Fibroblast of the conjunctiva (primary cell): ENCODE results near the gene PDE2A.
"Not testable (repeated sequence)": the region's sequence is repeated elsewhere in the genome, so short reads cannot be mapped to it uniquely, and the experiment has no call there.

Experiments used
- DNase-seq: peaks from one replicate; pipeline ENCODE4 v3.0.0-alpha.2; 2010; ENCODE audit warnings: low read depth

Gene PDE2A

GRCh38 chr11:72576661-72577060 is 97.6 kb downstream of the PDE2A start:
- DNase-seq, result no peak

DNA sequence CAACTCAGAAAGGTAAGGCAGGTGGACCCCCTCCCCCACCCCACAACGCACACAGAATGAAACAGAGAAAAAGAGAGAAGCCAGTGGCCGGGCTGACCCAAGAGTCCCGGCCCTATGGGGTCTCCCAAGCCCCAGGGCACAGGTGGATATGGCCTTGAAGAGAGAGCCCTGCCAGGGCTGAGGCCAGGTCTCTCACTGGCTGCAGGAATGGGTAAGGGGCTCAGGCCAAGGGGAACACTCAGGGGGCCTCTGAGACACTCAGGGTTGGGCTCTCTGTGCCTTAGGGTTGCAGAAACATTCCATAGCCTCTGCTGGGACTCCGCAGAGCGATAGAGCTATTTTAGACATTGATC is 98.0 kb downstream of the PDE2A start:
- no peak for DNase-seq

- DNase-seq, result no peak
These were observed 98.5 kb downstream of the PDE2A start for GRCh38 chr11:72575533-72576242.

DNA sequence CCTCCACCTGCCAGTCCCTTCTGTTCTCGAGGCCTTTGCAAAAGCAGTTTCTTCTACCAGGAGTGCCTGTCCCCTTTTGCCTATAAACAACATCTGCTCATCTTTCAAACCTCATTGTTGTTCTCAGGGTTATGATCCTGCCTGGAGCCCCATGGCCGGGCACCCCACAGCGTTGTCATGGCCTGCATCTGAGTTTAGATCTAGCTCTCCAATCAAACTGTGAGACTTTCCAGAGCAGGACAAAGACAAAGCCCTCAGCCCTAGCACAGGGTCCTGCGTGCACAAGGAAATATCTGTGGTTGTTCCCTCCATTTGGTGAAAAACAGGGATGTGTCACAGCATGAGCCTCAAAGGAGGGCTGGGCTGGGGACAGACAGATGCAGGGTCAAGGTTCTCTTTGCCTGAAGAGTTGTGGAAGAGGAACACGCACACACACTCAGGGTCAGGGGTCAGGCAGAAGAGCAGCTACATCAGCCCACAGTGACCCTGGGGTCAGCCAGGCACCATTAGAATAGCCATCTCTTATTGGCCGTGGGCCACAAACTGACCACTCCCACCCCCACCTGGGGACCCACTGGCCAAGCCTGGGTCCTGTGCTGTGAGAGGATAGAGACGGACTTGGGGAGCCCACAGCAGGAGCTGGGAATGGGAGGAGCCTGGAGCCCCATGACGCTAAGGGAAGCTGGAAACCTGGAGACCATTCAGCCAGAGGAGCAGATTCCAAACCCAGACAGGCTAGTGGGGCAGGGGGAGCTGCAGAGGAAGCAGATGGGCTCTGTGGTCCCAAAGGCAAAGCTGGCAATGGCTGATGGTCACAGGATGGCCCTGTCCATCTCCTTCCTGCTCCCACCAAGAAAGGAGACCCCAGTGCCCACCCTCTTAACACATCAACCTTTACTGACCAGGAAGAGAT is 99.4 kb downstream of the PDE2A start:
- DNase-seq, result no peak

DNA sequence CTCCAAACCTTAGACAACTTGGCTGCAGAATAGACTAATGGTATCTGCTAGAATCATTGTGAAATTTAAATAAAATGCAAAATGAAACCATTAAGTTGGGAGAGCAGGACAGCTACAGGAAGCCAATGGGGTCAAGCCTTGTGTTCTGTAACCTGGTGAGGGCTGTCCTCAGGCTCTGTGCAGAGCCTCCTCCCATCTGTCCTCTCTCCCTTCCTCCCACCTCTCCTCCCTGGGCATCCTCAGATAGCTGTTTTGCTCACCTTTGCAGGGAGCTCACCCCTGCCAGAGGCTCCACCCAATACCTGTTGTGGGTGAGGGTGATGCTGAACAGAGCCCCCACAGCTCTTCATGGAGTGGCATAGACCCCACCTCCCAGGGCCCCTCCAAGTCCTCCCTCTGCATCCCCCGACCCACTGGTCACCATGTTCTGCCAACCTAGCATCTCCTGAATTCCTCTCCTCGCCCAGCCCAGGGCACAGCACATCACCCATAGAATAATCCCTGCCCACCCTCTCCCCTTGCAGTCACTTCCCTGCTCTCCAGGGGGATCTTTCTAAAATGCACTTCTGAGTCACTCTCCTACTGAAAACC is 100.3 kb downstream of the PDE2A start:
- DNase-seq, result no peak

- DNase-seq, result no peak
These were observed 101.0 kb downstream of the PDE2A start for GRCh38 chr11:72573072-72573854.

DNA sequence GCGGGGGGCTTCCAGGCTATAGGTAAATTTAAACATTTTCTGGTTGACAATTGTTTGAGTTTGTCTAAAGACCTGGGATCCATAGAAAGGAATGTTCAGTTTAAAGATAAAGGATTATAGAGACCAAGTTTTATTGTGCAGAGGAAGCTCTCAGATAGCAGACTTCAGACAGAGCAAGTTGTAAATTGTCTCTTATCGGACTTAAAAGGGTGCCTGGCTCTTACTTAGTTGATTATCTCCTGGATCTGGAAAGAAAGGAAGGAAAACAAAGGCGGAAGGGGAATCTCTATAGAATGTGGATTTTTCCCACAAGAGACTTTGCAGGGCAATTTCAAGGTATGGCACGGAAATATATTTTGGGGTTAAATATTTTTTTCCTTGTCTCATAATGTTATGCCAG is 101.7 kb downstream of the PDE2A start:
- not testable (repeated sequence) for DNase-seq

- DNase-seq, result no peak
These were observed 103.1 kb downstream of the PDE2A start for GRCh38 chr11:72570893-72571661.

DNA sequence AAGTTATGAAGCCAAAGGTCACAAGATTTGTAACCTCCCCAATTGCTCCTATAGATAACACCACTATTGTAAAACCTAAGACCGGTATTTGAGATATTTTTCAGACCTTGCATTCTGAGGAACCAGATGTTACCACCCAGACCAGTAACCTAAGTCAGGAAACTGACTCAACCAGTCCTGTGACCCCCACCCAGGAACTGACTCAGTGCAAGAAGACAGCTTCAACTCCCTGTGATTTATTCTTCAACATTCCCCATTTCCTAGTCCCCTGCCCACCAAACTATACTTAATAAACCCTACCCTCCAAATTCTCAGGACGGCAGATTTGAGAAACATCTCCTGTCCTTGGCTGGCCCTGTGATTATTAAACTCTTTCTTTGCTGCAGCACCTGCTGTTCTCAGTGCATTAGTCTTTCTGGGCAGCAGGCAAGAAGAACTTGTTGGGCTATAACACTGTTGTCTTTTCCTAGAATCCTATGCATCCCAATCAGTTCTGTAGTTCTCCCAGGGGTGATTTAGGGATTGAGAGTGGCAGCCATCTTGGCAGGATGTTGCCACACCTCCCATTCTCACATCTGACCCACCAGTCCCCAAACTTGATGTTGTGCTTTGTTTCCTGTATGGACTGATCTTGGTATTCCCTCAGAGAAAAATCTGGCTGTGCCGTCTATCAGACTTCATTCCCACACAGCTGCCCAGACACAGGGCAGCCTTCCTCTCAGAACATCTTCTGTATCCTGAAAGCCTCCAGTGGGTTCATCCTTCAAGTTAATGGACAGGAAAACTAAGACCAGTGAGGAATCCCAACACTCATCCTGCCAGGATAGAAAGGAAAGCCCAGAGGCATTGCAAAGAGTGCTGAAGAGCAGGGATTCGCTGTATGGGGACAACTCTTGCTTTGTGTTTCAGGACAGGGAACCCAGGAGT is 104.0 kb downstream of the PDE2A start:
- no peak for DNase-seq

DNA sequence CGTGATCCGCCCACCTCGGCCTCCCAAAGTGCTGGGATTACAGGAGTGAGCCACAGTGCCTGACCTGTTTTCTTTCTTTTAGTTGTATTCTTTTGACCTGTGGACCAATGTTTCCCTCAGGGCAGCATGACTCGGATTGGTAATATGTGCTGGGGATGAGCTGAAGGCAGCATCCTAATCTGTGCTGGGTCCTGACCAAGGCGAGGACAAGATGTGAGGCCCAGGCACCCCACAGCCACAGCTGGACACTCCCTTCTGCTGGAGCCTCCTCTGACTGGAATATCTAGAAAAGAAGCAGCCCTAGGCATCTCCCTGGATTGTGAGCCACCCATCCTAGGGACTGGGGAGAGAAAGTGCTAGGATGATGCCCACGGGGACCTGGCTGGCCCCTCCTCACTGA is 105.4 kb downstream of the PDE2A start:
- DNase-seq, result no peak

- no peak for DNase-seq
These were observed 111.8 kb downstream of the PDE2A start for GRCh38 chr11:72562431-72562830.

GRCh38 chr11:72561856-72562255 is 112.4 kb downstream of the PDE2A start:
- DNase-seq, result no peak

- DNase-seq, result not testable (repeated sequence)
These were observed 113.4 kb downstream of the PDE2A start for GRCh38 chr11:72560864-72561263.

GRCh38 chr11:72556433-72556832 is 117.8 kb downstream of the PDE2A start:
- DNase-seq, result no peak

DNA sequence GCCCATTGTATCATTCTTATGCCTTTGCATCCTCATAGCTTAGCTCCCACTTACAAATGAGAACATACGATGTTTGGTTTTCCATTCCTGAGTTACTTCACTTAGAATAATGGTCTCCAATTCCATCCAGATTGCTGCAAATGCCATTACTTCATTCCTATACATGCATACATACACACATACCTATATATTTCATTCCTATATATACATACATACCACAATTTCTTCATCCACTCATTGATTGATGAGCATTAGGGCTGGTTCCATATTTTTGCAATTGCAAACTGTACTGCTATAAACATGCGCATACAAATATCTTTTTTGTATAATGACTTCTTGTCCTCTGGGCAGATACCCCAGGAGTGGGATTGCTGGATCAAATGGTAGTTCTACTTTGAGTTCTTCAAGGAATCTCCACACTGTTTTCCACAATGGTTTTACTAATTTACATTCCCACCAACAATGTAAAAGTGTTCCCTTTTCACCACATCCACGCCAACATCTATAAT is 119.2 kb downstream of the PDE2A start:
- not testable (repeated sequence) for DNase-seq

DNA sequence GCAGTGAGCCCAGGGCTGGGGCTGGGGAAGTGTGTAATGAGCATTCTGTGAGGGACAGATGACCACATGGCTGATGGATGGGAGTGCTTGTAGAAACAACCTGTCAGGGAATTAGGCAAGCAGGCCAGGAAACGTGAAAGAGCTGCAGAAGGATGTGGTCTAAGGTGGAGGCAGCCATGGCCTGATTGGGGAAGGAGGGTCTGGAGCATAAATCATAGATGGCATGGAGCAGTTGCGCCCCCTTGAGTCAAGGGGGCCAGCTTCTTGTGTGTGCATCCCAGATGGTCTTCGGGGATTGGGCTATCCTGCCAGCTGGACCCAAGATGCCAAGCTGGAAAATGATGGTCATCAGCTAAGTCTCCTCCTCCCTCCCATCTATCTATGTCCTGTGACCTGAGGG is 120.5 kb downstream of the PDE2A start:
- no peak for DNase-seq

- DNase-seq, result no peak
These were observed 121.8 kb downstream of the PDE2A start for GRCh38 chr11:72552399-72552910.

GRCh38 chr11:72551571-72551970 is 122.7 kb downstream of the PDE2A start:
- no peak for DNase-seq

DNA sequence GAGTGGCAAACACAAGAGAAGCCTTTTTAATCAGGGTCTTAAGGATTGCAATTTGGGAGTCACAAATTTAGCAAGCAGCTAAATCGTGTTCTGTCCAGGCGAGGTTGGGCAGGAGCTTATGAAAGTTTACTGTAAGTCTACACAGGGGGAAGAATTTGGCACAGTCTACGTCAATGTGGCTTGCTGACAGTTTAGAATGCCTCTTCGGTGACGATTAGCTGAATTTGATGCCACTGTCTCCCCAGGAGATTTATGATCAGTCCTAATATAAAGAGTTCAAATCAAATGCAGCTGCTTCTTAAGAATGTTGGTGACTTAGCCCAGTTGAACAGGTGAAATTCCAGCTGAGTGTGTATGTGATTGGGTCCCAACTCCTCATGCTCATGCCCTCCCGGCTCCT is 125.8 kb downstream of the PDE2A start:
- no peak for DNase-seq

- DNase-seq, result no peak
These were observed 127.4 kb downstream of the PDE2A start for GRCh38 chr11:72546866-72547265.
